Neuron (in vitro differentiated cells): ENCODE measurements around the gene COMMD4.
"Not testable (repeated sequence)": the region's sequence is repeated elsewhere in the genome, so short reads cannot be mapped to it uniquely, and the experiment has no call there.

Experiments
- H2AFZ ChIP-seq: one replicate; pipeline ENCODE4 v1.6.1; 2013; ENCODE audit warnings: low read depth, mild to moderate bottlenecking, inconsistent platforms, low read length, moderate library complexity
- H3K27me3 ChIP-seq: one replicate; pipeline ENCODE4 v1.6.1; 2013; ENCODE audit warnings: low read length; ENCODE audit not compliant: insufficient read depth
- H3K36me3 ChIP-seq: one replicate; pipeline ENCODE4 v1.6.1; 2013; ENCODE audit warnings: low read length; ENCODE audit not compliant: insufficient read depth
- H3K4me1 ChIP-seq: one replicate; pipeline ENCODE4 v1.6.1; 2013; ENCODE audit warnings: low read length; ENCODE audit not compliant: insufficient read depth
- H3K4me3 ChIP-seq: 2 replicates; pipeline ENCODE4 v1.5.1; 2013; ENCODE audit warnings: mild to moderate bottlenecking, low read length, moderate library complexity
- H3K9me3 ChIP-seq: one replicate; pipeline ENCODE4 v1.6.1; 2013; ENCODE audit warnings: low read length

COMMD4 gene

DNA sequence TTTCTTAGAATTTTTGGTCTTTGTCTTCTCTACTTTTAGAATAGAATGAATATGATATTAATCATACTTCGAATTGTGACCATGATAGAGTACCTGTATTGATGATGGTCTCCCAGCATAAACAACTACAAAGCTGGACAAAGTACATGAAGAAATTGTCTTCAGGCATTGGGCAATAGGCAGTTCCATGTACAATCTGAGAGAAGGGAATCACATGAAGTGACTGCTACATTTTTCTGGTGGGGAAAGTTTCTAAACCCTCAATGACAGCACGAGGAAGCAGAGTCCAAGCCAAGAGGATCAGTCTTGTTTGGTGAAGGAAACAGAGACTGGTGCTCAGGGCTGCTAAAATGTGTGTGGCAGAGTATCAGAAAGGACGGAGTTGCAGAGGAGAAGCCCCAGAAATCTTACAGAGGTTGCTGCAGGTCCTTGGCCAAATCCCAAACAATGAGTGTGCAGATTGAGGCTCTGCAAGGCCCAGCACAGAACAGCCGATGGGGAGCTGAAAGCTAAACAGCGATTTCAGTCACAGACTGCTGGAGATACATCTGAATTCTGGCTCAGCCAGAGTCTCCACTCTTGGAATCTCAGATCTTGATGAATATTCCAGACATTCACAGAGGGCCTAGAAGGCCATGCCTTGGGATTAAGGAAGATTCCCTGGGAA lies 16.5 kb upstream of the COMMD4 start:
- H2AFZ ChIP-seq, H3K4me3 ChIP-seq, H3K27me3 ChIP-seq, H3K36me3 ChIP-seq, H3K4me1 ChIP-seq, H3K9me3 ChIP-seq: not testable (repeated sequence)

DNA sequence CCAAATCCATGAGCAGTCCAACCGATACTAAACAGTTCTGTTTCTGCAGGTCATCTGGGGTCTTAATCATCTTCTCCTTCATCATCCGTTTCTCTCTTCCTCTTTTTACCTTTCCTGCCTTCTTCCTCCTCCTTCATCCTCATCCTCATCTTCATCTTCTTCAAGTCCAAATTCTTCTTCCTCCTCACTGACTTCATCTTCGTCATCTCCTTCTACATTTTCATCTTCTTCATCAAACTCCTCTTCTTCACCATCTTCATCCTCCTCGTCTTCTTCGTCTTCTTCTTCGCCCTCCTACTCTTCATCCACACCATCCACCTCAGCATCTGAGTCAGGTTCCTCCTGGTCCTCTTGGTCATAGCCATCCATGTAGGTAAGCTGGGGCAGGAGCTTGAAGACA lies 14.2 kb upstream of the COMMD4 start:
- Histone ChIP-seq H3K27me3 (peaks cover 2% of the 10 kb centered on the region), H3K9me3 (no peaks in the 10 kb centered on the region), H2AFZ (no peak overlapping the region), H3K4me3 (no peak overlapping the region), H3K36me3 (no peaks in the 10 kb centered on the region), H3K4me1 (no peaks in the 10 kb centered on the region)

DNA sequence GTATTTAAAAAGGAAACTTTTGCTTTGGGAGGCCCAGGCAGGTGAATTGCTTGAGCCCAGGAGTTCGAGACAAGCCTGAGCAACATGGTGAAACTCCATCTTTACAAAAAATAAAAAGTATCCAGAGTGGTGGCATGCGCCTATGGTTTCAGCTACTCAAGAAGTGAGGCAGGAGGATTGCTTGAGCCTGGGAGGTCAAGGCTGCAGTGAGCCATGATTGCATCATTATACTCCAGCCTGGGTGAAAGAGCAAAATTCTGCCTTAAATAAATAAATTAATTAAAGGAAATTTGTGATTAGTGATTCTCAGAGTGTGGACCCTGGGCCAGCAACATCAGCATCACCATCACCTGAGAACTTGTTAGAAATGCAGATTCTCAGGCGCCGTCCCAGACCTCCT lies 9.9 kb upstream of the COMMD4 start:
- H3K4me3 ChIP-seq, result no peak overlapping the region
- no peaks in the 10 kb centered on the region for H3K36me3 ChIP-seq
- peaks cover 15% of the 10 kb centered on the region for H3K27me3 ChIP-seq
- H3K9me3 ChIP-seq, result no peaks in the 10 kb centered on the region
- H2AFZ ChIP-seq, result no peak overlapping the region
- H3K4me1 ChIP-seq, result no peaks in the 10 kb centered on the region

DNA sequence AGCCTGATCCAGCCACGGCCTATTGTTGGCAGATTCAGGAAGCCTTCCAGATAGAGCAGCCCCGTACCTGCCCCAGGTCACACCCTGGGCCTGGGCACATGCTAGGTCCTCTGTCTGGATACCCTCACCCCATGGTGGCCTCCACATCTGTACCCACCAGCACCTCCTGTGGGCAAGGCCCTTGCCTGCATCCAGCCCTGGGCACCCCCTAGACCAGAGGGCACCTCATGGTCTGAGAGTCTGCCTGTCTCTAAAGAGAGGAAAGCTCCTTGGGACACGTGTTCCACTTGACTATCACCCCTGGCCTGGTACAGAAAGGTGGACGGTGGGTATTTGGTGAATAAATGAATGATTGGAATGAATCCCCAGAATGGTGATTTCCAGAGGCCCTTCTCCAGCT lies 8.9 kb upstream of the COMMD4 start:
- no peak overlapping the region for H2AFZ ChIP-seq
- H3K36me3 ChIP-seq, result no peaks in the 10 kb centered on the region
- no peak overlapping the region for H3K4me3 ChIP-seq
- no peaks in the 10 kb centered on the region for H3K4me1 ChIP-seq
- H3K9me3 ChIP-seq, result no peaks in the 10 kb centered on the region
- peaks cover 15% of the 10 kb centered on the region for H3K27me3 ChIP-seq

DNA sequence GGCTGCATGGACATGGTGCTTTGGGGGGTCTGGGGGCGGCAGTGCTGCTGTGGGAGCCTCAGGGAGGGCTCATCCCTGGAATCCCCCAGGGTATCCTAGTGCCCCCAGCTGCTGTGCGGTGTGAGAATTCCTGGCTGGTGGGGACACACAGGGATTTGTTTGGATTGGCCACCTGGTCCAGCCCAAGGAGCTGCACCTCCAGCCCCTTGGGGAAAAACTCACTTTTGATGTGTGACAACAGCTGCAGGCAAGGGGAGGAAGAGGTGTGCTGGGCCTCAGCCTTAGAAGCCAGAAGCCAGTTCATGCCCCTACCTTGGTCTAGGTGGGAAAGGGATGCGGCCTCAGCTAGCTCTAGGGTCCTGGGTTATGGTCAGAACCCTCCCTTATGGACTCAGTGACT lies 8.4 kb upstream of the COMMD4 start:
- no peaks in the 10 kb centered on the region for H3K9me3 ChIP-seq
- H3K27me3 ChIP-seq, result peaks cover 15% of the 10 kb centered on the region
- H2AFZ ChIP-seq, result no peak overlapping the region
- H3K36me3 ChIP-seq, result no peaks in the 10 kb centered on the region
- no peak overlapping the region for H3K4me3 ChIP-seq
- no peaks in the 10 kb centered on the region for H3K4me1 ChIP-seq

DNA sequence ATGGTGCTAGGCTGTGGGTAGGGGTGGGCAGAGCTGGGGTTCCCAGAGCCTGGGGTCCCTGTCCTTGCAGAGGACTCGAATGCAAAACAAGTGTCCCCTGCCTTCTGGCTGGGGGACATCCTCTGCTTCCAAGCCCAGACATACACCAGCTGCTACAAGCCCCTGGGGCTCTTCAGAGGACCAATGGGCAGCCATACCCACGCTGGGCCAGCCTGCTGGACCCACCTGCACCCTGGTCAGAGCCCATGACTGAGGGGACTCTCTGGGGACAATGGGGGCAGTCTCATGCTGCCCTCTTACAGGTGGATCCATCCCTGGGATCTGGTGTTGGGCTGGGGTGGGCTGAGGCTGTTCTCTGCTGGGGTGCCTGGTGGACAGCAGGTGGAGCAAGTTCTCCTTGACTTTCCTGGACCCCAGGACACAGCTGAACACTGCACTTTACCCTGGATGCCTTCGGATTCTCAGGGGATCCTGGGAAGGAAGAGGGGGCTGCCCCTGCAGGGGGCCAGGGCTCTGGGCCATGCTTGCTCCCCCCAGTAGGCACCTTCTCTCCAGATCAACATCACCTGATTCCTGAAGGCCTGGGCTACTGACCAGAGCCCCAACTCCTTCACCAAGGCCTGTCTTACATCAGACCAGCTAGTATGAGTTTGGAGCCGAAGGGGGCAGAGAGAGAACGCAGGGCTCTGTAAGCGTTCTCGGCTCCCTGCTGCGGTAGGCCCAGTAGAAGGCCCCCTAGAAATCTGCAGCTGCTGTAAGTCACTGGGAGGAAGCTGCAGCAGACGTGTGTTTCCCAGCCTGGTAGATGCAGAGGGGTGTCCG lies 7.2 kb upstream of the COMMD4 start:
- no peak overlapping the region for H2AFZ ChIP-seq
- H3K36me3 ChIP-seq, result no peaks in the 10 kb centered on the region
- H3K4me3 ChIP-seq, result no peak overlapping the region
- H3K27me3 ChIP-seq, result peaks cover 15% of the 10 kb centered on the region
- H3K4me1 ChIP-seq, result no peaks in the 10 kb centered on the region
- no peaks in the 10 kb centered on the region for H3K9me3 ChIP-seq

DNA sequence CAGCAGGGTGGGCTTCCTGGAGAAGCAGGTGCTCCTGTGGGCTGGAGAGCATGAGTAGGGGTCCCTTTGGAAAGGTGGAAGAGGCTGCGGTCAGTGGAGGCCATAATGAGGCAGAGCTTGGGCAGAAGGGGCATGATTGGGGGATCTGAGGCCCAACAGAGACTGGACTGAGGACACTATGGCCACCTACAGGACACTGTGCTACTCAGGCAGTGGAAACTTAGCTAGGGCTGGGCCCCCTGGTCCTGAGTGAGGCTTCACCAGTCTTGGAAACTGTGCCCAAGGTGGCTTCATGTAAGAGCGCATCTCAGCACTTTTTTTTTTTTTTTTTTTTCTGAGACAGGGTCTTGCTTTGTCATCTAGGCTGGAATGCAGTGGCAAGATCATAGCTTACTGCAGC lies 6.3 kb upstream of the COMMD4 start:
- Histone ChIP-seq H3K4me1 (no peaks in the 10 kb centered on the region), H2AFZ (no peak overlapping the region), H3K9me3 (no peaks in the 10 kb centered on the region), H3K36me3 (no peaks in the 10 kb centered on the region), H3K27me3 (peaks cover 15% of the 10 kb centered on the region), H3K4me3 (no peak overlapping the region)

DNA sequence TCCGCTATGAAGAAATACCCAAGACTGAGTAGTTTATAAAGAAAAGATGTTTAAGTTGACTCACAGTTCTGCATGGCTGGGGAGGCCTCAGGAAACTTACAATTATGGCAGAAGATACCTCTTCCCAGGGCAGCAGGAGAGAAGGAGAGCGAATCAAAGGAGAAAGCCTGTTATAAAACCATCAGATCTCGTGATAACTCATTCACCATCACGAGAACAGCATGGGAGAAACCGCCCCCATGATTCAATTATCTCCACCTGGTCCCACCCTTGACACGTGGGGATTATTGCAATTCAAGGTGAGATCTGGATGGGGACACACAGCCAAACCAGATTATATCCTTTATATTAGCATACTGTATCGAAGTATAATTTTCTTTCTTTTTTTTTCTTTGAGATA lies 3.8 kb upstream of the COMMD4 start:
- H3K36me3 ChIP-seq, H3K9me3 ChIP-seq, H3K4me3 ChIP-seq, H2AFZ ChIP-seq: not testable (repeated sequence)
- Histone ChIP-seq H3K4me1 (peaks cover 11% of the 10 kb centered on the region), H3K27me3 (peaks cover 11% of the 10 kb centered on the region)

DNA sequence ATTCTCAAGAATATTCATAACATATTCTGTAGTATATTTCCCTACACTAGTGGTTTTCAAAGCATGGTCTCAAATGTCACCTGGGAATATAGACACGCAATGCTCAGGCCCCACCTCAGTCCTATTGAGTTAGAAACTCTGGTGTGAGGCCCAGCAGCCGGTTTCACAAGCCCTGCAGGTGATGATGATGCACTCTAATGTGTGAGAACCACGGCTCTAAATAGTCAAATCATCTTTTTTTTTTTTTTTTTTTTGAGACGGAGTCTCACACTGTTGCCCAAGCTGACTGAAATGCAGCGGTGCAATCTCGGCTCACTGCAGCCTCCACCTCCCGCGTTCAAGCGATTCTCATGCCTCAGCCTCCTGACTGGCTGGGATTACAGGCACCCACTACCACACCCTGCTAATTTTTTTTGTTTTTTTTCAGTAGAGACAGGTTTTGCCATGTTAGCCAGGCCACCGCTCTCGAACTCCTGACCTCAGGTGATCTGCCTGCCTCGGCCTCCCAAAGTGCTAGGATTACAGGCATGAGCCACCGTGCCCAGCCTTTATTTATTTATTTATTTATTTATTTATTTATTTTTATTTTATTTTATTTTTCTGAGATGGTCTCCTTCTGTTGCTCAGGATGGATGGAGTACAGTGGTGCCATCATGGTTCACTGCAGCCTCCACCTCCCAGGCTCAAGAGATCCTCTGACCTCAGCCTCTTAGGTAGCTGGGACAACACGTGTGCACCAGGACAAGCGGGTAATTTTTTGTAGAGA lies 2.0 kb upstream of the COMMD4 start:
- H3K27me3 ChIP-seq, H3K36me3 ChIP-seq, H3K9me3 ChIP-seq, H2AFZ ChIP-seq, H3K4me3 ChIP-seq: not testable (repeated sequence)
- peaks cover 12% of the 10 kb centered on the region for H3K4me1 ChIP-seq

DNA sequence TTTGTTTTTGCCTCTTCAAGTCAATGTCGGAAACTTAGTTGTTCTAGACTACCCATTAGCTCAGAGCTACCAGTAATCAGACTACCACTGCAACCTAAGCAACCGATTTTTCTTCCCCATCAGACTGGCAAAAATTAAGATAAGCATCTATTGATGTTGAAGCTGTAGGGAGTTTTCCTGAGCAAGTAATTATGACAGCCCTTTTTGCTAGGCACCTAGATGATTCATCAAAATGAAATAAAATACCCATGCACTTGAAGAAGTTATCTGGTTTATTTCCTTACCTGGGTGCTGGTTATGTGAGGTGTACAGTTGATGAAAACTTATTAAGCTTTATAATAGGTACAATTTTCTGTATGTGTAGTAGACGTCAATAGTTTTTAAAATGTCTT lies 554 bp upstream of the COMMD4 start:
- H3K36me3 ChIP-seq, result peaks cover 17% of the 10 kb centered on the region
- H3K9me3 ChIP-seq, result no peaks in the 10 kb centered on the region
- peak overlapping the region; percentile 81 for H3K4me3 ChIP-seq

DNA sequence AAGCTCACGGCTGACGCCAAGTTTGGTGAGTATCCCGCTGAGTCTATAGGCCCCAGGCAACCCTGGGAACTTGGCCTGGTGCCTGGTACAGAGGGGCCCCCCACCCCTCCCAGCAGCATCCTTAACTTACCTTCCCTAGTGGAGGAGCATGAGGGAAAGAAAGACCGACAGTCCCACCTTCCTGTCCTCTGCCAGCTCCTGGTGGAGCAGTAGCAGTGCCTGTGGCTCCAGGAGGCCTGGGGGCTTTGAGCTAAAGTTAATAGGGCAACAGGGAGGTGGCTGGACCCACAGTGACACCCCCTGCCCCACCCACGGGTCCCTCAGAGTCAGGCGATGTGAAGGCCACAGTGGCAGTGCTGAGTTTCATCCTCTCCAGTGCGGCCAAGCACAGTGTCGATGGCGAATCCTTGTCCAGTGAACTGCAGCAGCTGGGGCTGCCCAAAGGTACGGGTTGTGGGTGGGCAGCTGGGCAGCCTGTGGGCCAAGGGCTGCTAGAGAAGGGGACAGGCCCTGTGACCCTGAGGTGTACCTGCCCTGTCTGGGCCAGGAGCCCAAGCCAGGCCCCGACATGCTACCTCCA lies 2.9 kb downstream of the COMMD4 start:
- H2AFZ ChIP-seq, result no peak overlapping the region
- H3K27me3 ChIP-seq, result no peaks in the 10 kb centered on the region
- peaks cover 12% of the 10 kb centered on the region for H3K4me1 ChIP-seq
- no peak overlapping the region for H3K4me3 ChIP-seq
- no peaks in the 10 kb centered on the region for H3K9me3 ChIP-seq
- H3K36me3 ChIP-seq, result peaks cover 18% of the 10 kb centered on the region

More for the DNA sequence above, 554 bp upstream of the COMMD4 start:
- peak overlapping the region; percentile 96 for H2AFZ ChIP-seq
- peaks cover 12% of the 10 kb centered on the region for H3K4me1 ChIP-seq
- peaks cover 1% of the 10 kb centered on the region for H3K27me3 ChIP-seq

DNA sequence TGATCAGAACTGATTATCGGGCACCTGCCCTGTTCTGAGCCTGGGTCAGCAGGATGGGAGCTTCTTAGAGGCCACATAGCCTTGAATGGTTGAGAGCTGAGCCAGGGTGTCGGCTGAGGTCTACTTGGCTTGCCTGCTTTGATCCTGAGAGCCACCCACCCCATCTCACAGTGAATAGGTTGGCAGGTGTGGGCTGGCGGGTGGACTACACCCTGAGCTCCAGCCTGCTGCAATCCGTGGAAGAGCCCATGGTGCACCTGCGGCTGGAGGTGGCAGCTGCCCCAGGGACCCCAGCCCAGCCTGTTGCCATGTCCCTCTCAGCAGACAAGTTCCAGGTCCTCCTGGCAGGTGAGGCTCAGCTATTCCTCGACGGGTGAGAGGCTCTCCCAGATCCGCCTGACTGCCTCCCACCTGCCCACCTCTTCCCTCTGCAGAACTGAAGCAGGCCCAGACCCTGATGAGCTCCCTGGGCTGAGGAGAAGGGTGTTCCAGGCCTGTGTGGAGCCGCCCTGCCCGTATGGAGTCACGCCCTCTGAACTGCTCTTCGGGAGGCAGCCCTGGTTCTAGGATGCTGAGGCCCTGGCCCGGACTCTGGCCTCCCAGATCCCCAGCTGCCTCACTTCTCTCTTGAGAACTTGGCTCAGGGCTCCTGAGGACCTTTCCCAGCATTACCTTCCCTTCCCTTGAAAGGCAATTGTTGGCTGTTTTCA lies 3.8 kb downstream of the COMMD4 start:
- Histone ChIP-seq H3K9me3 (no peaks in the 10 kb centered on the region), H2AFZ (no peak overlapping the region), H3K4me1 (peaks cover 12% of the 10 kb centered on the region), H3K27me3 (no peaks in the 10 kb centered on the region), H3K36me3 (peaks cover 18% of the 10 kb centered on the region), H3K4me3 (no peak overlapping the region)
